Ovary (tissue), 9 donors: ENCODE data around the gene NKAP. TPM values are rescaled to one million over a fixed set of nuclear protein-coding genes. Genes with fewer than 3 reads are reported as not detected.
"Not testable (repeated sequence)": the region's sequence is repeated elsewhere in the genome, so short reads cannot be mapped to it uniquely, and the experiment has no call there.

Experiments
- DNase-seq, 5 donors: peaks; one replicate each; pipeline ENCODE4 v3.0.0-alpha.2; 2019 to 2020
- H3K27ac ChIP-seq, 2 donors: fragments of 200-600 bp; one replicate each; pipeline versions ENCODE4 v1.5.1 to v1.8.0; 2019 to 2022
- H3K27me3 ChIP-seq: fragments of 200-600 bp; one replicate; pipeline ENCODE4 v1.8.0; 2022
- H3K36me3 ChIP-seq: fragments of 200-600 bp; sonication (generic); one replicate; pipeline ENCODE4 v1.5.1; 2019
- H3K4me1 ChIP-seq: one replicate; pipeline ENCODE4 v1.8.1; 2013; ENCODE audit warnings: mild to moderate bottlenecking, moderate library complexity; ENCODE audit not compliant: insufficient read depth
- H3K4me3 ChIP-seq: fragments of 200-600 bp; sonication (generic); one replicate; pipeline ENCODE4 v1.5.1; 2017
- H3K9me3 ChIP-seq, 2 donors: fragments of 200-600 bp in 1 of 2; sonication (generic) in 1 of 2; one replicate each; pipeline versions ENCODE4 v1.5.1 to v1.8.1; 2013 to 2019; ENCODE audit warnings: mild to moderate bottlenecking in 1 of 2, moderate library complexity in 1 of 2
- EP300 ChIP-seq: sonication (generic); formaldehyde crosslinking; IDR thresholded peaks from one replicate; pipeline ENCODE4 v1.6.1; 2017; ENCODE audit warnings: antibody characterized with exemption
- POLR2A ChIP-seq: fragments of 450-650 bp; IDR thresholded peaks from one replicate; pipeline ENCODE4 v1.6.1; 2017; ENCODE audit warnings: antibody characterized with exemption, mild to moderate bottlenecking, moderate library complexity
- WGBS, 3 donors: extraction: QIAGEN DNeasy Blood & Tissue Kit in 1 of 3; methylation state at CpG; one replicate each; pipeline versions ENCODE4 v1.1.5 to v1.1.7; 2013 to 2017; 5-methylcytosine and 5-hydroxymethylcytosine counted together
- intact Hi-C, 4 donors: fragments of 100-400 bp; cut with DNase I; formaldehyde crosslinking; loops; one replicate each; pipeline versions ENCODE4 v1.11.0 to v1.15.1; 2022 to 2023
- polyA plus RNA-seq, 2 donors: library from polyadenylated mRNA; stranded (reverse); fragments of 200-250 nt in 1 of 2; fragments of 350-450 nt in 1 of 2; fragmentation: Illumina TruSeq in 1 of 2; extraction: RNeasy Lipid Tissue Mini Kit (QIAGEN cat#74804) in 1 of 2; gene quantifications; one replicate each; pipeline ENCODE4 v1.2.3, GENCODE V29; 2013 to 2014
- total RNA-seq, 7 donors: library from RNA; depleted of rRNA in 2 of 7; stranded (reverse); fragments of >200 nt in 2 of 7; fragmentation: NEBNext Ultra II Directional in 3 of 7; extraction: Animal tissue kit (Norgen Biotek cat#: 25700) in 3 of 7; gene quantifications; one replicate each; pipeline versions ENCODE4 v1.1.0 to v1.2.4, GENCODE V29; 2016 to 2023
- TF ChIP-seq, protein P1 (sequence below), 3 donors: fragments of 450-650 bp in 2 of 3; fragments of 200-600 bp in 1 of 3; IDR thresholded peaks; one replicate each; pipeline versions ENCODE4 v1.5.1 to v1.8.0; 2016 to 2022; ENCODE audit warnings: antibody characterized with exemption in 3 of 3, mild to moderate bottlenecking in 1 of 3
- donor health status: DM: no; HTN: no; CAD: no; lungs with moderate emphysema.
- donor health status: DM: no; HTN: no; CAD: no.
- donor health status: Bipolar disorder and iron deficiency.
- donor health status: DM: yes; HTN: yes; CAD: no.
- donor health status: DM: no; HTN: no; CAD: no.
- donor health status: DM: yes; HTN: yes; CAD: no.

The NKAP gene
- total and polyA plus RNA-seq, 9 donors, result 7.1 to 16.0 (median 10.8) TPM

DNA sequence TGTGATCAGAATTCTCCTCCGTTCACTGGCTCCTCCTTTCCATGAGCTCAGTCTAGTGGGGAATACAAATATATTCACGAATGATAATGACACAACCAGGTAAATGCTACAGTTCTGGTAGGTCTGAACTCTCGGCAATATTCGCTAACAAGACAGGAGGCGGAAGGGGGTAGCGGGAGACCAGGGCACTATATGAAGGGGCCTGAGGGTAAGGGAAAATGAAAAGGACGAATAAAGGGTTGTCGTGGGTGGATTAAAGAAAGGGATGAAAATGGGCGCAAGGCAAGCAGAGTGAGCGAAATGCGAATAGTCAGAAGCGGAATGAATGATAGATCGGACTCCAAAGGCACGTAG, 743 bp downstream of the NKAP start:
- H3K4me1 ChIP-seq, result peaks cover 5% of the 10 kb centered on the region
- H3K27ac ChIP-seq, result peak overlapping the region; percentile 79 to 83
- H3K27me3 ChIP-seq, result no peaks in the 10 kb centered on the region
- H3K4me3 ChIP-seq, result peak overlapping the region; percentile 67
- H3K9me3 ChIP-seq, result no peaks in the 10 kb centered on the region
- TF ChIP-seq EP300, result no peak
- WGBS, 3 donors, result 29 to 36% (median 32%) methylated on average over 14 of the region's 14 CpGs
- H3K36me3 ChIP-seq, result no peaks in the 10 kb centered on the region
- no peak for DNase-seq
- intact Hi-C loops, result no loop called here

DNA sequence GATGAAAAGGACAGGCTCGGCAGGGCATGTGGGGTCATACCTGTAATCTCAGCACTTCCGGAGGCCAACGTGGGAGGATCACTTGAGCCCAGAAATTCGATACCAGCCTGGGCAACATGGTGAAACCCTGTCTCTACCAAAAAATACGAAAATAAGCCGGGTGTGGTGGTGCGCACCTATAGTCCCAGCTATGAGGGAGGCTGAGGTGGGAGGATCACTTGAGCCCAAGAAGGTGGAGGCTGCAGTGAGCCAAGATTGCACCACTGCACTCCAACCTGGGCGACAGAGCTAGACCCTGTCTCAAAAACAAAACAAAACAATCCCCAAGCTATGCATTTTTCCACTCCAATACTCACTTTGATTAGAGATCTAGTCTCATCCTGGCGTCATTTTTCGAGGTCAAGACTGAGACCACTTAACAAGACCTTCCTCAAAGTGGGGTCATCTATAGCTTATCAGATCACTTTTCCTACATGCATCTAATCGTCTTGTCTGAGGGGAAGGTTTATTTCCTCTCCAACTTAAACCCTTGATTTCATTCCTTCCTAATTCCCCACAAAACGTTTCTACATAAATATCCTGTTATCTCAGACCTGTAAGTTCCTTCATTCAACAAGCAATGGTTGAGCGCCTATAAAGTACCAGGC, 1.3 kb downstream of the NKAP start:
- 42 to 53% (median 50%) methylated on average over 13 of the region's 13 CpGs for WGBS, 3 donors
- Histone ChIP-seq H3K27me3 (no peaks in the 10 kb centered on the region), H3K9me3 (no peaks in the 10 kb centered on the region), H3K4me1 (peaks cover 5% of the 10 kb centered on the region), H3K27ac (no peak overlapping the region), H3K36me3 (no peaks in the 10 kb centered on the region), H3K4me3 (peak overlapping the region; percentile 67)
- no peak for DNase-seq
- TF ChIP-seq, protein P1, sequence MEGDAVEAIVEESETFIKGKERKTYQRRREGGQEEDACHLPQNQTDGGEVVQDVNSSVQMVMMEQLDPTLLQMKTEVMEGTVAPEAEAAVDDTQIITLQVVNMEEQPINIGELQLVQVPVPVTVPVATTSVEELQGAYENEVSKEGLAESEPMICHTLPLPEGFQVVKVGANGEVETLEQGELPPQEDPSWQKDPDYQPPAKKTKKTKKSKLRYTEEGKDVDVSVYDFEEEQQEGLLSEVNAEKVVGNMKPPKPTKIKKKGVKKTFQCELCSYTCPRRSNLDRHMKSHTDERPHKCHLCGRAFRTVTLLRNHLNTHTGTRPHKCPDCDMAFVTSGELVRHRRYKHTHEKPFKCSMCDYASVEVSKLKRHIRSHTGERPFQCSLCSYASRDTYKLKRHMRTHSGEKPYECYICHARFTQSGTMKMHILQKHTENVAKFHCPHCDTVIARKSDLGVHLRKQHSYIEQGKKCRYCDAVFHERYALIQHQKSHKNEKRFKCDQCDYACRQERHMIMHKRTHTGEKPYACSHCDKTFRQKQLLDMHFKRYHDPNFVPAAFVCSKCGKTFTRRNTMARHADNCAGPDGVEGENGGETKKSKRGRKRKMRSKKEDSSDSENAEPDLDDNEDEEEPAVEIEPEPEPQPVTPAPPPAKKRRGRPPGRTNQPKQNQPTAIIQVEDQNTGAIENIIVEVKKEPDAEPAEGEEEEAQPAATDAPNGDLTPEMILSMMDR (IDR thresholded peaks at IDR 0.05), result no peak
- TF ChIP-seq POLR2A (no peak), EP300 (no peak)
- intact Hi-C loops, result no loop called here

DNA sequence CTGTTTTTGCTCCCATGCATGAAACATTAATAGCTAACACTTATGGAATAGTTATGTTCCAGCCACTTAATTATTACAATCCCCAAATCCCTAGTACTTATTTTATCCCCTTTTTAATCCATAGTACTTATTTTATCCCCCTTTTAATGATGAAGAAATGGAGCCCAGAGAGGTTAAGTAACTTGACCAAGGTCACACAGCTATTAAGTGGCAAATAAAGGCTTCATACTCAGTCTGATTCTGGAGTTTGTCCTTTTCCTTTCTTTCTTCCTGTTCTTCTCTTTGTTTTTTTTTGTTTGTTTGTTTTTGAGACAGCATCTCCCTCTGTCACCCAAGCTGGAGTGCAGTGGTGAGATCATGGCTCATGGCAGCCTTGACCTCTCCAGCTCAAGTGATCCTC, 2.2 kb downstream of the NKAP start:
- no peaks in the 10 kb centered on the region for H3K27me3 ChIP-seq
- DNase-seq, result no peak
- H3K4me1 ChIP-seq, result peaks cover 5% of the 10 kb centered on the region
- TF ChIP-seq POLR2A, result no peak
- no peak for TF ChIP-seq EP300
- TF ChIP-seq, protein P1 (IDR thresholded peaks at IDR 0.05), result no peak
- no peaks in the 10 kb centered on the region for H3K36me3 ChIP-seq
- no peaks in the 10 kb centered on the region for H3K9me3 ChIP-seq
- intact Hi-C loops, result no loop called here
- no peak overlapping the region for H3K27ac ChIP-seq
- H3K4me3 ChIP-seq, result no peak overlapping the region

DNA sequence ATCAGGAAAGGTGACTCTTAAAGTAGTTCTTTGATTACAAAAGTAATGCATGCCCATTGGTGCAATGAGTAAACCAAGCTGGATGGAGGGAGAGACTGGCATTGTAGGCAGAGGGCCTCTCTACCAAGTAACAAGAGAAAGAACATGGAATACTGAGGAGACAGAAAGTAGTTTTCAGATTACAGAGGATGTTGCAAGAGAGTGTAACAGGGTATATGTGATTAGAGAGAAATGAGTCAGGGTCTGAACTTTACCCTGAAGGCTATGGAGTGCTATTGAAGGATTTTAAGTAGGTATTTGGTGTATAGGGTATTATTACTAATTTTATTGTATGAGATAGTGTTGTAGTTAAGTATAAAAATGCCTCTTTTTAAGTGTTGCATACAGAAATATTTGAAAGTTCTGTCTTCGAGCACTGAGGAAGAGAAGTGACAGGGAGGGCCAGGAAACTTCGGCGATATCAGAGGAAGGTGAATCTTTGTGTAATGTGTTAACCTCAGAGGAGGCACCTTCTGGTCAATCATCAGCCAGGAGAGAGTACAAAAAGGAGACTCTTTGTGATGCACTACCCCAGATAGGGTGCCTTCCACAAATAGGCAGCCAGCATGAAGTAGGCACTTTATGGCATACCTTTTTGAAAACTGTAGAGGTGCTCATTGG, 8.2 kb downstream of the NKAP start:
- DNase-seq, result no peak
- H3K36me3 ChIP-seq, result no peaks in the 10 kb centered on the region
- no peaks in the 10 kb centered on the region for H3K9me3 ChIP-seq
- TF ChIP-seq, protein P1 (IDR thresholded peaks at IDR 0.05), result no peak
- TF ChIP-seq POLR2A (no peak), EP300 (no peak)
- no peaks in the 10 kb centered on the region for H3K27me3 ChIP-seq
- intact Hi-C loops, result no loop called here
- no peaks in the 10 kb centered on the region for H3K4me1 ChIP-seq
- no peak overlapping the region for H3K27ac ChIP-seq
- WGBS, 3 donors, result 93 to 96% (median 94%) methylated on average over 3 of the region's 3 CpGs
- H3K4me3 ChIP-seq, result no peak overlapping the region

DNA sequence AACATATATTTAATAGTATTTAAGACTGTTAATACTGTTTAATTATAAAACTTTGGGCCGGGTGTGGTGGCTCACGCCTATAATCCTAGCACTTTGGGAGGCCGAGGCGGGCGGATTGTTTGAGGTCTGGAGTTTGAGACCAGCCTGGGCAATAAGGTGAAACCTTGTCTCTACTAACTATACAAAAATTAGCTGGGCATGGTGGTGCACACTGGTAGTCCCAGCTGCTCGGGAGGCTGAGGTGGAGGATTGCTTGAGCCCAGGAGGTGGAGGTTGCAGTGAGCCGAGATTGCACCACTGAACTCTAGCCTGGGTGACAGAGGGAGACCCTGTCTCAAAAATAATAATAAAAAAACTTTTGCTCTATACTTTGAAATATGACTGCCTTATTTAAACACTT, 21.2 kb downstream of the NKAP start:
- H3K36me3 ChIP-seq, H3K9me3 ChIP-seq: not testable (repeated sequence)
- WGBS, 3 donors, result 87 to 93% (median 91%) methylated on average over 7 of the region's 7 CpGs

More for the DNA sequence above, 21.2 kb downstream of the NKAP start:
- H3K27ac ChIP-seq, H3K4me3 ChIP-seq, intact Hi-C loops, H3K4me1 ChIP-seq, H3K27me3 ChIP-seq, DNase-seq: not testable (repeated sequence)
